CD4-positive, alpha-beta memory T cell (primary cell): Measurements from ENCODE around the gene PPP1R12C. TPM values are rescaled to one million over a fixed set of nuclear protein-coding genes. Genes with fewer than 3 reads are reported as not detected.

Experiments used
- CTCF ChIA-PET: fragments of 350-600 bp; sonication (Branson Sonifier 250); formaldehyde crosslinking; loops from one replicate; lab custom pipeline; 2021; ENCODE audit warnings: inconsistent platforms; ENCODE audit not compliant: partially characterized antibody; lab: Charles Lee
- POLR2A ChIA-PET: fragments of 350-600 bp; sonication (Branson Sonifier 250); formaldehyde crosslinking; loops from one replicate; lab custom pipeline; 2021; ENCODE audit not compliant: partially characterized antibody; lab: Charles Lee
- DNase-seq, 5 donors: peaks; one replicate each; pipeline versions ENCODE4 v3.0.0 to v3.0.0-alpha.2; 2020 to 2022; ENCODE audit warnings: mixed read lengths in 1 of 5
- H3K27ac ChIP-seq: one replicate; pipeline ENCODE4 v1.7.0; 2013; ENCODE audit warnings: low read depth, low read length
- H3K27me3 ChIP-seq: 2 replicates; pipeline ENCODE4 v1.7.0; 2013; ENCODE audit warnings: mild to moderate bottlenecking, low read length, moderate library complexity; ENCODE audit not compliant: insufficient read depth
- H3K36me3 ChIP-seq: 2 replicates; pipeline ENCODE4 v1.7.0; 2013; ENCODE audit warnings: mild to moderate bottlenecking, low read length, moderate library complexity; ENCODE audit not compliant: insufficient read depth
- H3K4me1 ChIP-seq: 2 replicates; pipeline ENCODE4 v1.7.0; 2013; ENCODE audit warnings: mild to moderate bottlenecking, low read length, moderate library complexity; ENCODE audit not compliant: insufficient read depth
- H3K4me3 ChIP-seq, 2 donors: one replicate each; pipeline ENCODE4 v1.7.0; 2013; ENCODE audit warnings: low read length in 2 of 2, mild to moderate bottlenecking in 1 of 2
- H3K9me3 ChIP-seq, 2 donors: one replicate each; pipeline ENCODE4 v1.7.0; 2013; ENCODE audit warnings: low read length in 2 of 2, control low read depth in 1 of 2; ENCODE audit not compliant: control insufficient read depth in 1 of 2
- H3K27ac Mint-ChIP-seq, 7 donors: one replicate each; pipeline ENCODE4 v1.8.0; 2020 to 2021; ENCODE audit warnings: mixed read lengths in 7 of 7, mild to moderate bottlenecking in 6 of 7, inconsistent platforms in 3 of 7, moderate library complexity in 3 of 7
- H3K27me3 Mint-ChIP-seq, 2 donors: one replicate each; pipeline ENCODE4 v1.8.0; 2020 to 2021; ENCODE audit warnings: mixed read lengths in 2 of 2
- H3K36me3 Mint-ChIP-seq, 2 donors: one replicate each; pipeline ENCODE4 v1.8.0; 2020 to 2021; ENCODE audit warnings: mixed read lengths in 2 of 2, inconsistent platforms in 1 of 2, mild to moderate bottlenecking in 1 of 2
- H3K4me1 Mint-ChIP-seq, 4 donors: one replicate each; pipeline ENCODE4 v1.8.0; 2020 to 2021; ENCODE audit warnings: mixed read lengths in 4 of 4, mild to moderate bottlenecking in 1 of 4
- H3K4me3 Mint-ChIP-seq, 8 donors: one replicate each; pipeline ENCODE4 v1.8.0; 2020 to 2021; ENCODE audit warnings: mixed read lengths in 8 of 8, mild to moderate bottlenecking in 7 of 8, moderate library complexity in 6 of 8, inconsistent platforms in 3 of 8
- H3K9me3 Mint-ChIP-seq, 8 donors: one replicate each; pipeline ENCODE4 v1.8.0; 2020 to 2021; ENCODE audit warnings: mixed read lengths in 8 of 8, mild to moderate bottlenecking in 5 of 8, inconsistent platforms in 3 of 8, moderate library complexity in 1 of 8
- intact Hi-C: fragments of 100-400 bp; cut with micrococcal nuclease; formaldehyde crosslinking; loops from one replicate; pipeline ENCODE4 v1.15.1; 2023
- polyA plus RNA-seq, 2 donors: library from polyadenylated mRNA; unstranded; fragments of 300-500 nt; fragmentation: Illumina TruSeq; gene quantifications; one replicate each; pipeline ENCODE4 v1.2.3, GENCODE V29; 2021
- total RNA-seq, 2 experiments: library from RNA; stranded (reverse); gene quantifications; one replicate each; pipeline ENCODE4 v1.2.3, GENCODE V29; 2021

Gene PPP1R12C
- total and polyA plus RNA-seq, 4 experiments from 2014 or later: 1.4 to 165 (median 87.1) TPM

GRCh38 chr19:55116232-55116858 lies 1.1 kb downstream of the PPP1R12C start:
- Histone ChIP-seq H3K27me3 (no peaks in the 10 kb centered on the region), H3K27ac (peak overlapping the region; percentile 73), H3K4me1 (peaks cover 31% of the 10 kb centered on the region), H3K9me3 (no peaks in the 10 kb centered on the region), H3K36me3 (no peaks in the 10 kb centered on the region), H3K4me3 (peak overlapping the region; percentile 94 to 97)
- H3K4me1 Mint-ChIP-seq: peaks cover 15 to 53% (median 35%) of the 10 kb centered on the region in 4 donors
- ChIA-PET POLR2A (interaction anchor here (0.8 to 2.8 kb wide), 12 partner anchors 28 to 538 kb away, joined by 3 to 13 read pairs (median 6); partner anchors contain the start of genes FIZ1, KMT5C, RDH13 and UBE2S), CTCF (interaction anchor here (1.0 kb wide), 1 partner anchor 28 kb away, joined by 3 read pairs; no protein-coding TSS in a partner anchor)
- H3K9me3 Mint-ChIP-seq: peaks cover 0 to 3% (median 0%) of the 10 kb centered on the region in 8 donors
- H3K27ac Mint-ChIP-seq: peak overlapping the region; percentile 96 to 99 (median 98)
- H3K4me3 Mint-ChIP-seq: peak overlapping the region; percentile 88 to 99 (median 98)
- peak; percentile 32 to 64 (median 44) for DNase-seq
- H3K27me3 Mint-ChIP-seq: peaks cover 2 to 4% of the 10 kb centered on the region in 2 donors
- intact Hi-C loops: loop anchor here (2.0 to 5.0 kb wide), 4 partner anchors 28 to 526 kb away; partner anchors contain the start of genes PPP6R1, ZNF580 and ZNF581
- peaks cover 0 to 19% of the 10 kb centered on the region in 2 donors for H3K36me3 Mint-ChIP-seq

GRCh38 chr19:55115446-55116065 lies 1.9 kb downstream of the PPP1R12C start:
- intact Hi-C loops: loop anchor here (2.0 to 5.0 kb wide), 4 partner anchors 27 to 527 kb away; partner anchors contain the start of genes PPP6R1, ZNF580 and ZNF581
- peaks cover 5 to 24% of the 10 kb centered on the region in 2 donors for H3K36me3 Mint-ChIP-seq
- H3K4me1 Mint-ChIP-seq: peaks cover 15 to 52% (median 35%) of the 10 kb centered on the region in 4 donors
- no peaks in the 10 kb centered on the region for H3K9me3 ChIP-seq
- DNase-seq: no peak
- H3K27ac ChIP-seq: peak overlapping the region; percentile 73
- ChIA-PET CTCF (interaction anchor here (1.0 kb wide), 1 partner anchor 27 kb away, joined by 3 read pairs; no protein-coding TSS in a partner anchor), POLR2A (interaction anchor here (1.4 kb wide), 1 partner anchor 223 kb away, joined by 6 read pairs; the partner anchor contains the start of gene KMT5C)
- peak overlapping the region; percentile 96 to 99 (median 98) for H3K27ac Mint-ChIP-seq
- peaks cover 2 to 3% of the 10 kb centered on the region in 2 donors for H3K27me3 Mint-ChIP-seq
- no peaks in the 10 kb centered on the region for H3K27me3 ChIP-seq
- H3K36me3 ChIP-seq: no peaks in the 10 kb centered on the region
- peak overlapping the region; percentile 88 to 99 (median 98) for H3K4me3 Mint-ChIP-seq
- peak overlapping the region in 1 of 2 donors; percentile 94 for H3K4me3 ChIP-seq
- peaks cover 0 to 3% (median 0%) of the 10 kb centered on the region in 8 donors for H3K9me3 Mint-ChIP-seq
- peaks cover 31% of the 10 kb centered on the region for H3K4me1 ChIP-seq

GRCh38 chr19:55114566-55115145 lies 2.8 kb downstream of the PPP1R12C start:
- Mint-ChIP-seq H3K4me1 (peaks cover 15 to 53% (median 32%) of the 10 kb centered on the region in 4 donors), H3K27me3 (peaks cover 2 to 3% of the 10 kb centered on the region in 2 donors), H3K27ac (peak overlapping the region in 4 of 7 donors; percentile 74 to 97 (median 84)), H3K9me3 (peaks cover 0 to 3% (median 0%) of the 10 kb centered on the region in 8 donors), H3K36me3 (peaks cover 5 to 27% of the 10 kb centered on the region in 2 donors), H3K4me3 (peak overlapping the region in 7 of 8 donors; percentile 31 to 93 (median 64))
- ChIA-PET POLR2A (no interaction called here), CTCF (interaction anchor here (1.6 kb wide), 1 partner anchor 27 kb away, joined by 3 read pairs; no protein-coding TSS in a partner anchor)
- H3K4me3 ChIP-seq: no peak overlapping the region
- H3K27ac ChIP-seq: no peak overlapping the region
- H3K27me3 ChIP-seq: no peaks in the 10 kb centered on the region
- H3K9me3 ChIP-seq: no peaks in the 10 kb centered on the region
- intact Hi-C loops: loop anchor here (5.0 kb wide), 2 partner anchors 143 to 528 kb away; partner anchors contain the start of genes PPP6R1, ZNF580 and ZNF581
- H3K4me1 ChIP-seq: peaks cover 31% of the 10 kb centered on the region
- DNase-seq: no peak
- no peaks in the 10 kb centered on the region for H3K36me3 ChIP-seq

GRCh38 chr19:55113570-55114039 lies 3.8 kb downstream of the PPP1R12C start:
- peak in 1 of 5 donors; percentile 9 for DNase-seq
- Histone ChIP-seq H3K4me3 (no peak overlapping the region), H3K36me3 (no peaks in the 10 kb centered on the region), H3K9me3 (no peaks in the 10 kb centered on the region), H3K4me1 (peaks cover 27% of the 10 kb centered on the region), H3K27me3 (no peaks in the 10 kb centered on the region), H3K27ac (no peak overlapping the region)
- Mint-ChIP-seq H3K9me3 (peaks cover 0 to 3% (median 0%) of the 10 kb centered on the region in 8 donors), H3K4me3 (peak overlapping the region in 1 of 8 donors; percentile 42), H3K4me1 (peaks cover 10 to 43% (median 24%) of the 10 kb centered on the region in 4 donors), H3K27ac (peak overlapping the region in 4 of 7 donors; percentile 13 to 69 (median 48)), H3K36me3 (peaks cover 12 to 36% of the 10 kb centered on the region in 2 donors), H3K27me3 (peaks cover 0 to 3% of the 10 kb centered on the region in 2 donors)
- POLR2A ChIA-PET: no interaction called here
- CTCF ChIA-PET: interaction anchor here (1.6 kb wide), 1 partner anchor 26 kb away, joined by 3 read pairs; no protein-coding TSS in a partner anchor
- intact Hi-C loops: no loop called here

- Histone ChIP-seq H3K36me3 (no peaks in the 10 kb centered on the region), H3K27me3 (no peaks in the 10 kb centered on the region), H3K4me3 (no peak overlapping the region), H3K9me3 (no peaks in the 10 kb centered on the region), H3K27ac (no peak overlapping the region), H3K4me1 (peaks cover 20% of the 10 kb centered on the region)
- Mint-ChIP-seq H3K4me1 (peaks cover 10 to 36% (median 22%) of the 10 kb centered on the region in 4 donors), H3K27ac (no peak overlapping the region), H3K9me3 (peaks cover 0 to 3% (median 0%) of the 10 kb centered on the region in 8 donors), H3K27me3 (peaks cover 0 to 3% of the 10 kb centered on the region in 2 donors), H3K36me3 (peaks cover 16 to 37% of the 10 kb centered on the region in 2 donors), H3K4me3 (peak overlapping the region in 1 of 8 donors; percentile 17)
- DNase-seq: no peak
- intact Hi-C loops: no loop called here
- CTCF ChIA-PET: interaction anchor here (1.6 kb wide), 1 partner anchor 25 kb away, joined by 3 read pairs; no protein-coding TSS in a partner anchor
- POLR2A ChIA-PET: no interaction called here
Measured at GRCh38 chr19:55112777-55113569, 4.5 kb downstream of the PPP1R12C start.

GRCh38 chr19:55112246-55112776 lies 5.1 kb downstream of the PPP1R12C start:
- peaks cover 19 to 33% of the 10 kb centered on the region in 2 donors for H3K36me3 Mint-ChIP-seq
- Histone ChIP-seq H3K9me3 (no peaks in the 10 kb centered on the region), H3K27me3 (no peaks in the 10 kb centered on the region), H3K4me3 (no peak overlapping the region), H3K36me3 (no peaks in the 10 kb centered on the region), H3K27ac (no peak overlapping the region), H3K4me1 (peaks cover 20% of the 10 kb centered on the region)
- no peak for DNase-seq
- CTCF ChIA-PET: no interaction called here
- H3K27me3 Mint-ChIP-seq: no peaks in the 10 kb centered on the region
- POLR2A ChIA-PET: no interaction called here
- no peak overlapping the region for H3K27ac Mint-ChIP-seq
- intact Hi-C loops: no loop called here
- H3K9me3 Mint-ChIP-seq: peaks cover 0 to 3% (median 0%) of the 10 kb centered on the region in 8 donors
- peaks cover 7 to 31% (median 17%) of the 10 kb centered on the region in 4 donors for H3K4me1 Mint-ChIP-seq
- no peak overlapping the region for H3K4me3 Mint-ChIP-seq
